C4-2B (cell line): ENCODE results near the gene CAMK2N1.
"Not testable (repeated sequence)": the region's sequence is repeated elsewhere in the genome, so short reads cannot be mapped to it uniquely, and the experiment has no call there.

Source experiments
- ZFX ChIP-seq: fragments of 450-650 bp; IDR thresholded peaks from 2 replicates; pipeline ENCODE4 v1.6.1; 2017
- TF ChIP-seq, protein P1 (sequence below): fragments of 450-650 bp; conservative IDR thresholded peaks from 2 replicates; pipeline ENCODE4 v1.5.1; 2017; ENCODE audit warnings: mild to moderate bottlenecking

- TF ChIP-seq, protein P1, sequence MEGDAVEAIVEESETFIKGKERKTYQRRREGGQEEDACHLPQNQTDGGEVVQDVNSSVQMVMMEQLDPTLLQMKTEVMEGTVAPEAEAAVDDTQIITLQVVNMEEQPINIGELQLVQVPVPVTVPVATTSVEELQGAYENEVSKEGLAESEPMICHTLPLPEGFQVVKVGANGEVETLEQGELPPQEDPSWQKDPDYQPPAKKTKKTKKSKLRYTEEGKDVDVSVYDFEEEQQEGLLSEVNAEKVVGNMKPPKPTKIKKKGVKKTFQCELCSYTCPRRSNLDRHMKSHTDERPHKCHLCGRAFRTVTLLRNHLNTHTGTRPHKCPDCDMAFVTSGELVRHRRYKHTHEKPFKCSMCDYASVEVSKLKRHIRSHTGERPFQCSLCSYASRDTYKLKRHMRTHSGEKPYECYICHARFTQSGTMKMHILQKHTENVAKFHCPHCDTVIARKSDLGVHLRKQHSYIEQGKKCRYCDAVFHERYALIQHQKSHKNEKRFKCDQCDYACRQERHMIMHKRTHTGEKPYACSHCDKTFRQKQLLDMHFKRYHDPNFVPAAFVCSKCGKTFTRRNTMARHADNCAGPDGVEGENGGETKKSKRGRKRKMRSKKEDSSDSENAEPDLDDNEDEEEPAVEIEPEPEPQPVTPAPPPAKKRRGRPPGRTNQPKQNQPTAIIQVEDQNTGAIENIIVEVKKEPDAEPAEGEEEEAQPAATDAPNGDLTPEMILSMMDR: not testable (repeated sequence)
- TF ChIP-seq ZFX: not testable (repeated sequence)
Observed at GRCh38 chr1:20519609-20520262, 33.7 kb upstream of the CAMK2N1 start.
